ENCODE data around the gene P4HB.

GRCh38 chr17:81863833-81864768 is 3.8 kb upstream of the P4HB start:
- TF ChIP-seq POLR2A (IDR thresholded peaks at IDR 0.05) (no peak), CTCF (IDR thresholded peaks at IDR 0.05) (no peak), POLR2AphosphoS5 (IDR thresholded peaks at IDR 0.05) (no peak)
